GM21786 (cell line): Measurements from ENCODE around the gene NLRP4.

Experiments used
- ATAC-seq: cut with Tn5 transposase; IDR thresholded peaks from one replicate; pipeline ENCODE4 v1.9.1; 2021; ENCODE audit not compliant: unreplicated experiment

Gene NLRP4

GRCh38 chr19:55836340-55836739 is at the start of gene NLRP4:
Gene NLRP4 (plus strand): TSS chr19:55836540. CDS start chr19:55852081, 15,541 bp downstream.
- no peak for ATAC-seq

- ATAC-seq, result no peak
Observed at GRCh38 chr19:55795021-55795420, 41.3 kb upstream of the NLRP4 start.

- ATAC-seq, result no peak
Observed at GRCh38 chr19:55801416-55801815, 34.9 kb upstream of the NLRP4 start.

- no peak for ATAC-seq
Observed at GRCh38 chr19:55802281-55802680, 34.1 kb upstream of the NLRP4 start.

- no peak for ATAC-seq
Observed at GRCh38 chr19:55809381-55810058, 26.8 kb upstream of the NLRP4 start.

- no peak for ATAC-seq
Observed at GRCh38 chr19:55811340-55811739, 25.0 kb upstream of the NLRP4 start.

- ATAC-seq, result no peak
Observed at GRCh38 chr19:55812449-55812848, 23.9 kb upstream of the NLRP4 start.

- ATAC-seq, result no peak
Observed at GRCh38 chr19:55813906-55814305, 22.4 kb upstream of the NLRP4 start.

- no peak for ATAC-seq
Observed at GRCh38 chr19:55820037-55820436, 16.3 kb upstream of the NLRP4 start.

GRCh38 chr19:55830656-55831055 is 5.7 kb upstream of the NLRP4 start:
- ATAC-seq, result no peak

GRCh38 chr19:55831846-55832245 is 4.5 kb upstream of the NLRP4 start, which contains the start of gene NLRP11:
Gene NLRP11 (minus strand): TSS chr19:55831999. CDS start chr19:55818174, 13,825 bp downstream.
- no peak for ATAC-seq

GRCh38 chr19:55832676-55833075 is 3.7 kb upstream of the NLRP4 start:
- ATAC-seq, result no peak

GRCh38 chr19:55838251-55838650 is 1.9 kb downstream of the NLRP4 start:
- ATAC-seq, result no peak

- ATAC-seq, result no peak
Observed at GRCh38 chr19:55838906-55839305, 2.6 kb downstream of the NLRP4 start.

- no peak for ATAC-seq
Observed at GRCh38 chr19:55855160-55855559, 18.8 kb downstream of the NLRP4 start.

GRCh38 chr19:55857149-55857548 is 20.8 kb downstream of the NLRP4 start:
- ATAC-seq, result no peak

- no peak for ATAC-seq
Observed at GRCh38 chr19:55857974-55858373, 21.6 kb downstream of the NLRP4 start.

GRCh38 chr19:55858401-55858800 is 22.1 kb downstream of the NLRP4 start:
- ATAC-seq, result no peak

GRCh38 chr19:55858969-55859368 is 22.6 kb downstream of the NLRP4 start:
- no peak for ATAC-seq

GRCh38 chr19:55866521-55866920 is 30.2 kb downstream of the NLRP4 start:
- ATAC-seq, result no peak

GRCh38 chr19:55867101-55867500 is 30.8 kb downstream of the NLRP4 start:
- no peak for ATAC-seq

GRCh38 chr19:55870736-55871135 is 34.4 kb downstream of the NLRP4 start:
- no peak for ATAC-seq

- no peak for ATAC-seq
Observed at GRCh38 chr19:55877211-55877610, 40.9 kb downstream of the NLRP4 start.
